Measurements from ENCODE around the gene PDE4D.
"Not testable (repeated sequence)": the region's sequence is repeated elsewhere in the genome, so short reads cannot be mapped to it uniquely, and the experiment has no call there.

PDE4D gene

DNA sequence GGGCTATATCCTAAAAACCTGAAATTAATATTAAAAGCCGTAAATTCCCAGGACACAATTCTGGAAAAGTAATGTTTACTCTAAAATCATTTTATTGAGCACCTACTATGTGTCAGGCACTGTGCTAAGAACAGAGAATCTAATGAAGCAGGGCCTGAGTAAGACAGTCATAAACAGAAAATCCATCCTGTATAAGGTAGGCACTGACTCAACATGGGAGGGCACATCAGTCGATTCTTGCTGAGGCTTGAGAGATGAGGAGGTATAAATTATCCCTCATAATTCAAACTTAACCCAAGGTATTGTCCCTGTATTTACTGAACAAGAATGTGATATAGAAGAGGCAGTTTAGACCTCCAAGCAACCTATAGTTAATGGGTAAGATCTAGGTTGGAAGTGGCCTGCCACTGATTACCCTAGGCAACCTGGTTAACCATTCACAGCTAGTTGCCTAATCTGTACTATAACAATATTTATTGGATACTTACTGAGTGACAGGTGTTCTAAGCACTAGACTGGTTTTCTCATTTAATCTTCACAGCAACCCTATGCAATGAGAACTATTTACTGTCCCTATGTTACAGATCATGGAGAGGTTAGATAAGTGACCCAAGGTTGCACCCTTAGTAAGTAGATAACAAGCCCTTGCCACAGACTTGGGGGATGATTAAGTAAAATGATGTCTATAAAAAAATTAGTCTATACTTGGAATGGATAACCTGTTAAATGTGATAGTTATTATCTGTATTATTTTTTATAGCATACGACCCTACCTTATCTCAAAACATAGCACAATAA, 317.7 kb downstream of the PDE4D start:
- DNase-seq = no peak

DNA sequence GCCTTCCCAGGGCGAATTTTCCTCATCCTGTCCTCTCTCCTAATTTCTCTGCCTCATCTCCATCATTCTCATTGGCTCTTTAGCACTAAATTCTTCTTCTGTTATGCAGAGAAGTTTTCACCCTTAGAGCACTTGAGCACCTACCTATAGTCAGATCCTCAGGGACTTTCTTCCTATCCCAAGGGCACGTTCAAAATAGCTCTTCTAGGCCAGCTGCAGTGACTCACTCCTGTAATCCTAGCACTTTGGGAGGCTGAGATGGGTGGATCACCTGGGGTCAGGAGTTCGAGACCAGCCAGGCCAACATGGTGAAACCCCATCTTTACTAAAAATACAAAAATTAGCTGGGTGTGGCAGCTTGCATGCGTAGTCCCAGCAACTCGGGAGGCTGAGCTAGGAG, 320.0 kb downstream of the PDE4D start:
- DNase-seq = not testable (repeated sequence)

DNA sequence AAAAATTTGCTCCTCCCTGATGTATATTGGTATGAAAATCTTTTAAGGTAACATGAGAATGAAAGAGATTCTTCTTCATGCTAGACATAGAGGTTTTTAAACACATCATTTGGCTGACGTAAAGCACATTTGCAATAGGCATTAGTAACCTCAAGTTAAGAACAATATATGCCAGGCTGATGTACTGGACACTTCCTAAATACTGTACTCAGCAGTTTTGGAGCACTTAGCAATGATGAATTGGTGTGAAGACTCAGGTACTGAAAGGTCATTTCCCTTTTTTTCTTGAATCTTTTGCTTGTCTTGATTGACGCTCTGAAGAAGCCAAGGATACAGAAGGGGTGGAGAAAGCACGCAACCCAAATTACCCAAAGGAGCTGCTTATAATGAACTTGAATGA, 322.5 kb downstream of the PDE4D start:
- no peak for DNase-seq

DNA sequence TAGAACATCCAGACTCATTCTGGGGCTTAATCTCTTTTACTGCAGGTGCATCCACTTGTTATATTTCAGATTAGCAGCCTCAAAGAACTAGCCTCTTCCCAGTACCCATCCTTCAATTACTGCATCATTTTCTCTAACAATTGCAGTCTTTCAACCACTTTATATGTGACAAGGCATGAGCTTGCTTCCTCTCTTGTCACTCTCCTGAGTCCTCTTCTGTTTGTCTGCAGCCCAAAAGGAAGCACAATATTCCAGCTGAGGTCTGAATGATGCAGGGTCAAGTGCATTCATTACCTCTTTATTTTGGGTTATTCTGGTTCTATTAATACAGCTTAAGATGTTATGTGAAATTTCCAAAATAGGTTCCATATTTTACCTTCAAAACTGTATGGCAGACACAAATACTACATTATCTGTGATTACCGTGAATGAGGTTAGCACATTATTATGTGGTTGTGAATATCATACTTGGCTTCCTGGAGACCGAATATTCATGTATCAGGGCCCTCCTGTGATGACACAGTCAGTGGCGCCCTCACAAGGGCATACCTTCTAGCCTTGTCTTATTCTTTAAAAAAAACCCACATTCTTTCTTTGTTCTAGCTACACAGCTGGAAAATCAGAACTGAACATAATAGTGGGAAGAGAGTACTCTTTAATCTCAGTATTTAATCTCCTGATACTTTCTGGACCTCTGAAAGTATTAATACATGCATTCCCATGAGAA, 323.8 kb downstream of the PDE4D start:
- DNase-seq = no peak

DNA sequence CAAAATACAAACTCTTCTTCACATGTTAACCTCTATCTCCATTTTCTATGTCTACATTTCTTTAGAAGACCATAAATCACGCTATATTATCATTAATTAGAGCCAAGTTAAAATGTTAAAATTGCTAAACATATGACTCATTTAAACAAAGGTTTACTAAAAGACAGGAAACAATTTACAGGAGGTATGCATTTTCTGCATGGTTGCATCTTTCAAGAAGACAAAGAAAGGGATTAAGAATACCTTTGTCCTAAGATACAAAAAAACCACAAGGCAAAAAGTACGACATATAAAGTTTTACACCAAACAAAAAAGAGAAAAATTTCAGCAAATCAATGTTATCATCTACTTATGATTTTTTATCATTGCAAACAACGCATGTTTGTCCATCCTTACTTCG, 324.4 kb downstream of the PDE4D start:
- no peak for DNase-seq

DNA sequence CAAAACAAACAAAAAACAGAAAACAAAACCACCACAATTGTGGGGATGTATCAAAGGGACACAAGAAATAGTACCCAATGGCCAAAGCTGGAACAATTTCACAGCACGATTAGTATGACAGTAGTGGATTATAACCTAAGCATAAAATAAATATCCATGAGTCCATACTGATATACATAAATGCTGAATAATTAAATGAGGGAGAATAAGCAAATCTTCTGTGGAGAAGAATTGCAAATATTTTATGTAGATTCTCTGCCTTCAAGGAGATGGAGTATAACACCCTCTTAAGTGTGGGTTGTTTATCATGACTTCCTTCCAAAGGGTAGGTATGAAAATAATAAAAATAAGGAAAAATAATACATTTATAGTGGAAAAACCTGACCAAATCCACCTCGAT, 325.4 kb downstream of the PDE4D start:
- DNase-seq = no peak

DNA sequence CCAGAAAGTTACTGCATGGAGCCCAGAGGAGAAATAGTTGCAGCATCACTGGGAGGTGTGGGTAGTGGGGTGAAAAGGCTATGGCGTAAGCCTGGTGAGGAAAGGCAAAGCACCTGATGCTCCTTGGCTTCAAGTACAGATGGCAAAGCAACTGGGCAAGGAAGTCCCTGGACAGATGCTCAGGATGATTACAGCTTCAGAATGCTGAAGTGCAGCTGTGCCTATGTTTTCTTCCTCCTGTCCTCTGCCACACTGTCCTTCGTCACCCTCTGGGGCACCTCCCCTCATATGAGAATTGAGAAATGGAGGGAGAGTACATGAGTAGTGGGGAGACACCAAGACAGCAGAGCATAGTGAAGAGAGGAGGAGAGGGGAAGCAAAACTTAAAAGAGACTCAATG, 328.0 kb downstream of the PDE4D start:
- no peak for DNase-seq

DNA sequence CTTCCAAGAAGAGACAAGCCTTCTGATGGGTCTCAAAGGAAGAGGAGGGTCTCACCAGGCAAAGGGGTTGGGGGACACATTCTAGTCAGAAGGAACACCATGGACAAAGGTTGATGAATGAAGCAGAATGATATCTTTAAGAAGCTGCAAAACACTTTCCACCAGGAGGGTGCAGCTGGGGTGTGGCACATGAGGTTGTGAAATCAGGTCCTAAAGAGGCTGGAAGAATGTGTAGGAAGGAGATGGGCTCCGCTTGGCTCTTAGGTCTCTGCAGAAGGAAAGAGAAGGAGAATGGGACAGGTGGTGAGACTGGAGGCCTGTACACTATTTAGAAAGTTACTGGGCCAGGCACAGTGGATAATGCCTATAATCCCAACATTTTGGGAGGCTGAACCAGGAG, 328.6 kb downstream of the PDE4D start:
- no peak for DNase-seq

DNA sequence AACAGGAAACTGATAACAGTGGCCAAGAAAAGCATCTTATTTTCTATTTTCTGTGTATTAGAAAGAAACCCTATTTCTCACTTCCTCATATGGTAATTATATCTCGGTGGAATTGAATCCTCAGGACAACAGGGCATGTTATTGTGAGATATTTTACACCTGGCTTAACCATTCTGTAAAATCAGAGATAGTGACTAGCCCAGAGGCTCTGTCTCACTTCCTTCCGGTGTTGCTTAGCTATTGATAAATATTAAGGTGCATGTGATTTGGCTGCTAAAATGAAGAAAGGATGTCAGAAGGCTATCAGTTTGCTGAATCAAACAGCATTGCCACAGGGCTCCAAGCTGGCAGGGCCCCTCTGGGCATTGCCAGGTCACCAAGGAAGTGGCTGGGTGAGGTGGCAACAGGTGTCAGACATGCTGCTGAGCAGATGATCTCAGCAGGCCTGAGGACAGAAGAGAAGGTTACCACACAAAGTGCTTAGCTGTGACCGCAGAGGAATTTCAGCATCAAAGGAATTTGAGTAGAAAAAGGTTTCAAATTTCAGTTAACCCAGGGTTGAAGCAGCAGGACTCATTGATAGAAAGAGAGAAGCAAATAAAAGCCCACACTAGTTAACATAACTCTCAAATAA, 330.7 kb downstream of the PDE4D start:
- peak; percentile 76 for DNase-seq

DNA sequence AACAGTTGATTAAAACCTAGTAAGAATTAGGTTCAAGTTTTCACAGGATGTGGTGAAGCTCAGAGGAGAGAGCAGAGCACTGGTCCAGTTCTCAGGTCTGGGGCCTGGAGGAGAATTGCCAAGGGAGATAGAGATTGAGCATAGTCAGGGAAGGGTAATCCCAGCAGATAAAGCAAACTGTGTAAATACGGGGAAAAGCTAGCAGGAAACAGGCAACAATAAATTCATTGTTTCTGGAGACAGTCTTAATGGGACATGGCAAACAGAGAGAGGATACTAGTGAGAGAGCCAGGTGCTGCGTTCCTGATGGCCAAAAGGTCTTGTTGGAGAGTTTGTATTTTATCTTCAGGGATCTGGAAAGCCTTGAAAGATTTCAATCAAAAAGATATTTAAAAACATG, 333.0 kb downstream of the PDE4D start:
- DNase-seq = no peak

DNA sequence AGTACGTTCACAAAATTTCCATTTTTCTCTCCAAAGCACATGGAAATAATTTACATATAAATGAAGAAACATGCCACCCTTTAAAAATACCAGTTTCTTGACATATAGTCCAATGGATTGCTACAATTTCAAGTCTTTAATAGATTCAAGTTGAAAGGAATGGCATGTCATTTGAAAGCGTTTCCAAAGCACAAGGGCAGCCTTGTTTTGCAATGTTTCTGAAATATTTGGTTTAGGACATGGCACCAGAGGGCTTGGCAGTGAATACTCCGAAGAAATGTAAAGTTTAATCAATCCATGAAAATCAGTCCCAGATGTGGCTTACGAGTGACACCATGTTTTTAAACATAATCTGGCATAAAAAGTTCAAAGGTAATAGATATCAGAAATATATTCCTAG, 333.7 kb downstream of the PDE4D start:
- DNase-seq = no peak

DNA sequence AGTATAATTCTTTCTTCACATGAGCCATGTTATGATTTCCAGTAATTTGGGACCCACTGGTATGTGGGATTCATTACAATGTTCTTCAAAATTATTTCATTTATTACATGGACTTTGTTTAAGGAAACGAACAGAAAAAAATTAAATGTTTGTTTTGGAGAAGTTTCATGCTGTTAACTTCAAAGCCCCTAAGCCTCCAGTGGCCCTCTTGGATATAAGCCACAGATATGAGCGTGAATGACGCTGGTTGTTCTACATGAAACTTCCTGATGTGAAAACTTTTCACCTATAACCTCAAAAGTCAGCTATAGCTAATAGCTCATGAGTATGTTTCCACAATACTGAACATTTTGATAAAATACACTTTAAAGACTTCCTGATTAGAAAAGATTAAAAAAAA, 334.2 kb downstream of the PDE4D start:
- no peak for DNase-seq

DNA sequence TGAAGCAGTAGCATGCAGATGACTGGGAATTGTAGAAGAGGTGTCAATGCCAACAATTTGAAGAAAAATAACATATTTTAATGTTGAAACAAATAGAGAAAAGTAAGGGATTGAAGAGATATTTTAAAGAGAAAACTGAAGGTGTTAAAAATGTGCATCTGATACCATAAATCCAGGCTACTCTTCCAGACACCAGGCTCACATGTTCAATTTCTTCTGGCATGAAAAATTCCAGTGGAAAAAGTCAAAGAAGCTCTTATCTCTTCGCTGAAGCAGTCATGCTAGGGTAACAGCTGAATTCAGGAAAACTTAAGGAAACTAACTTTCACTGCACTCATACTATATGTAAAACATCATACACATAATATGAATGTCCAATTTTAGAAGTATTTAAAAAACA, 335.0 kb downstream of the PDE4D start:
- no peak for DNase-seq

DNA sequence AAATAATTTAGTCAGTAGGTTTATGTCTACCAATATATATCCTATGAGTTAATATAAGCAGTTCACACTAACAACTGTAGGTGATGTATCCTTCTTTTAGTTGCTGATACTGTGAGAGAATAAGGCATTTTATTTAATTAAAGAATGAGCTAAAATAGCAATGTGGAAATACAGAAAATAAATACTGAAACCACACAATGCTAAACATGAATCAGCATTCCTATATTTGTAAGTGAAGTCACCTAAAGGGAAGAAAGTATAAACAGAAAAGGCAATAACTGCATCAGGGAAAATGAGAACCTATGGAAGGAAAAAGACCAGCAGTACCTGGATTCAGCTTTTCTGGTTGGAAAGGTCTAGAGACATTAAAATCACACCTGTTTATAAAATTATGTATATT, 336.0 kb downstream of the PDE4D start:
- DNase-seq = no peak

DNA sequence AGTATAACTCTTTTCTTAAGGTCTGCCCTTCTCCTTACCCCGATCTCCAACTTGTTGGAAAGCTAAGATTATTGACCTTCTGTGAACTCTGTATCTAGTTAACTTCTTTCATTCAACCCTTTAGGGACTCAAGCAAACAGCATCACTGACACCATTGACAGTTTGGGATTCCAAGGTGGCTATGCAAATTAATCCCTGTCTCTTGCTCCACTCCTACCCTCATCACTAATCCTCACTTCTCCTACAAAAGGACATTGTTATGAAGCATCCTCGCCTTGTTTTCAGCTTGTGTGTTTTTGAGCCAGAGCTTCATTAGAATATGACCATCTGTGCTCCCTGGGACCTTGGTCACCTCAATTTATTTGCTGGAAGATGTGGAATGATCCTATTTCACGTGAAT, 337.9 kb downstream of the PDE4D start:
- no peak for DNase-seq

DNA sequence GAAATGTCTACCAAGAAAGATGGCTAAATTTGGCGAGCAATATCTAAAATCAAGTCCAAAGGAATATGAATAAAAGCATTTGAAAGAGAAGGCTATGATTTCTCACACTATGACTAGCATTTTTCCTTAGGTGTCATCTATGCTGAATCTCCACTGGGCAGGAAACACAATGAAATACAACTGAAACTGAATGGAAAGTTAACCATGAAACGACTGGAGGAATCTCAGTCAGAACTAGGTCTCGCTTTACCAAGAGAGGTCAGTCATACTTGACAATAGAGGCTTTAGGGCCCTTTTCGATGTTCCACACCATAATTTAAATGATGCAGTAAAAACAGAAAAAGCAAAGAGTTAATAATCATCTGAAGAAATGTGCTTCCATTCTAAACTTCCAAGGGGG, 339.0 kb downstream of the PDE4D start:
- DNase-seq = no peak

DNA sequence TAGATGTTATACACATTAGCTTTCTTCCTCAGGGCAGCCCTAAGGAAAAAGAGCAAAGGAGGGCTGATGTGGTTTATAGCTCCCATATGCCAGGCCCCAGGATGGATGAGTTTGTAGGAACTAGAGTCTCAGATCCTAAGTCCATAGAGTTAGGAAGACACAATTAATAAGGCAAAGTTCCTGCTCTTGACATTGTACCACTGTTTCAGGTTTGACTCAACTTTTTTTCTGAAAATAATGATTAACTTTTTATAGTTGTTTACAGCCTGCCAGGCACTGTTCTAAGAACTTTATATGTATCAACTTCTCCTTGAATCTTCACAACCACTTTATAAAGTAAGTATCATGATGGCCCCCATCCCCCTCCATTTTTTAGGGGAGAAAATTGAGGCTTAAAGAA, 339.5 kb downstream of the PDE4D start:
- no peak for DNase-seq

DNA sequence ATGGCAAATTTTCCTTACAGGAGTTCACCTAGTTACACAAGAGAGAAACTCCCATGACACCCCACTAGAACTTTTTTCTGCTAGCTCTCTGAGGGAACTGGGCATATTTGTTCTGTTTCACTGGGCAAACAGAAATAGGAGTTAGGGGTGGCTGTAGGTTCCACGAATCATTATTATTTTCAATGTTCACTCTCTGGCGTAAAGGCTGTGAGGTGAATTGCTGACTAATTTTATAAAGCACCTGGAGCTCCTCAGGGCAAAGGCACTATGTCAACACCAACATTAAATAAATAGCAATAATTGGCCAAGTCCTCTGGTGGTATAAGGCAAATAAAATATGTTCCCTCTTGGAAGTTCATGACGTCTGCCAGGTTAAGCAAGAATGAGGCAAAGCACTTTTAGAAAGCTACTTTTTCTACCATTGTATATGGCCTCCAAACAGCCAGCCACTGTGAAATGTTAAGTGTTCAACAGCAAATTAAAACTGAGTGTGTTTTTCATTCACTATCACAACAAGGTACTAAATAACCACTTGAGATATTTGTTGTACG, 344.6 kb downstream of the PDE4D start:
- DNase-seq = no peak

DNA sequence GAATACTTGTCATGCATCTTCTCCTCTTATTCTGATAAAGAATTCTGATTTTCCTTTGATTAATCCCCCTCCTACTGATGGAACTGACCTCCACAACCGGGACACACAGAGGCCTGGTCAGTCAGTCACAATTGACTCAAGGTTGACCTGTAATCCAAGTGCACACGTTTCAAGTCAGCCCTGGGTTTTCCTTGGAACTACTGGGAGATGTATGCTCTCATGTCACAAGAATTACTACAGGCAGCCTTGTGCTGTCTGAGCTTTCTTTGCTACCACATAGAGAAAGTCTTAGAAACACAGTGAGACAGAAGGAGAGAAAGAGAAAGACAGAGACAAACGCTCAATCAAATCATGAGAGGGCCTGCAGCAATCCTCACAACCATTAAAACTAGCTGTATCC, 345.8 kb downstream of the PDE4D start:
- DNase-seq = no peak

DNA sequence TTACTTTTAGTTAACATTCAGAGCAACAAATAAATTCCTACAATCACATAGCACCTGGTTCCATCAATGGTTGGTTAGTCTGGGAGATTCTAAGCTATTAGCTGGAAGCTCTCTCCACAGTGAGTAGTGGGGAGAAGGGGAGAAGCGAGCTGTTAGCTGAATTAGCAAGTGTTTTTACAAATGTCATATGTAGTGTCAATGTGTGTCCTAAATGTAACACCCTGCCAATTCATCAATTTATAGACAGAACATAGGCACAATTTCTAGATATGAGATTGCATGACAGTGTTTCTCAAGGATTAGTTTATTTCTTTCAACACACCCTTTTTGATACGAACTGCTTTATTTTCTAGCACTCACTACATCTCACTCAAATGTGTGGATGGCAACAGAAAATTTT, 349.0 kb downstream of the PDE4D start:
- no peak for DNase-seq

DNA sequence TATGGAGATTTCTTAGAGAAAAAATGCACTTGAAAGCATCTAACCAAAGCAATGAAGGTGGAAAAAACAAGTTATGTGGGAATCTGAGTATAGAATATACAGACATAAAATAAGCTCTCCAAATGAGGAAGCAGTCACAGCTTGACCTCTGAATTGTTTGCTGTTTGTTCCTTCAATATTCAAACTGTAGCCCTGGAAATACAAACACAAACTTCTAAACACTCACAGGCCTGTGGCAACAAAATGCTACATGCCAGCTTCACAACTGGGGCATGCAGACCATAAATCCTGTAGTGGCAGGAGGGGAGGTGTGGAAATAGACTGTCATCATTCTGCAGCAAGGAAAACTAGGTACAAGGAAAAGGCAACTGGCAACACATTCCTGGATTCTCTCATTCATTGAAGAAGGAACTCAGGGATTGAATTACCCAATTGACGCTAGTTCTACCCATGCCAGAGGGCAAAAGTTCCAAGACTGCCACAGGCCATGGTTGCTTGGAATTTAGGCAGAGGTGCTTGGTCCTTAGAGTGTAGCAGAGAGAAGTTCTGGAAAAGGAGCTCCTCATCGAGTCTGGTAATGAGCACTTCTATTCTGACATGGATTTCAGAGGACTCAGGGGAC, 349.6 kb downstream of the PDE4D start:
- no peak for DNase-seq

DNA sequence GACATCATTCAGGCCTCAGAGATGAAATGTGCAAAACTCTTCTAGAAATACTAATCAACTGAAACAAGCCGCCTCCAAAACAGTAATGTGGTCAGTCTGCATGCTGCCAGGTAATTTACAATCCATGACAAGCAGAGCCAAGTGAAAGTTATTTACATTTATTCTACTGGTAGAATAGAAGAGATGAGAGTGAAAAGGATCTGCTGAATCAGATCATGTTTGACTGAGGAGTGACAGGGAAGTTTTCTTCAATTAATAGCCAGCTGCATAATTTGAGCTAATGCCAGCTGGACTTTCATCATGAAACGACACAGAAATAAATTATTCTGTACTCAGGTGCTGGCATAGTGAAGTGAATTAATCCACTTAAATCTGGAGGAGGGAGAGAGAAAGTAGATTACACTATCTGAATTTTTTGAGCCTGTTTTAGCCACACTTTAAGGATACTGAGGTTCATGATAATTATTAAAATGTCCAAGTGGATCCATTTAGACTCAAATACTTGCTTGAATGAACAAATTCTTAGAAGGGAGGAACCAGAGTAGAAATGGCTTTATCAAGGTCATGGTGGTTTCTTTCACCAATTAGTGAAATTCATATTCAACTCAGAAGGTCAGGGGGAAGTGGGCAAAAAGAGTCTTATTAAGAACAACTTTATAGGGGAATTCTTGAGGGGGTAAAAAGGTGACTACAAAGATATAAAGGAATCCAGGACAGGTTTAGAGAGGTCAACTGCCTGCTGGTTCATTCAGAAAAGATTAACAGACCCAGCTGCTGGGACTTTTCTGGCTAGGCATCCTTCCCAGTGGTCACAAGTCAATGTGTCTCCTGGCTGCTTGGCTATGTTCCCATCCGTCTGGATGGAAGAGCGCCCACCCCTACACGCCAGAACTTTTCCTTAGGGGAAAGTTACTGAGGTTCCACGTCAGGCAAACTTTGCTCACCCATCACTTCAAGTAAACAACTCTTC, 350.4 kb downstream of the PDE4D start:
- DNase-seq = no peak
